CD4-positive, alpha-beta T cell treated with Interleukin-10 for 1 hour (primary cell): ENCODE measurements around the gene PARP11.
A peak's percentile ranks its signal among the peaks of the same experiment; 100 is the strongest.

Experiments used
- DNase-seq: peaks from one replicate; pipeline ENCODE4 v3.0.0-alpha.2; 2020

Gene PARP11

GRCh38 chr12:3872800-3873636 lies at the start of gene PARP11:
PARP11 (minus strand) TSS chr12:3873399; CDS start chr12:3873229, 170 bp downstream.
- DNase-seq = peak; percentile 98

- DNase-seq = no peak
Observed at GRCh38 chr12:3922033-3922432, 48.8 kb upstream of the PARP11 start.

- DNase-seq = no peak
Observed at GRCh38 chr12:3921526-3921925, 48.3 kb upstream of the PARP11 start.

- no peak for DNase-seq
Observed at GRCh38 chr12:3921151-3921471, 47.9 kb upstream of the PARP11 start.

GRCh38 chr12:3920351-3921150 lies 47.4 kb upstream of the PARP11 start:
- no peak for DNase-seq

GRCh38 chr12:3913278-3913677 lies 40.1 kb upstream of the PARP11 start:
- DNase-seq = no peak

- no peak for DNase-seq
Observed at GRCh38 chr12:3912863-3913262, 39.7 kb upstream of the PARP11 start.

- DNase-seq = no peak
Observed at GRCh38 chr12:3911409-3911808, 38.2 kb upstream of the PARP11 start.

GRCh38 chr12:3905664-3906063 lies 32.5 kb upstream of the PARP11 start:
- no peak for DNase-seq

GRCh38 chr12:3904999-3905398 lies 31.8 kb upstream of the PARP11 start:
- DNase-seq = no peak

- DNase-seq = no peak
Observed at GRCh38 chr12:3902921-3903320, 29.7 kb upstream of the PARP11 start.

GRCh38 chr12:3901116-3901515 lies 27.9 kb upstream of the PARP11 start:
- DNase-seq = no peak

- DNase-seq = no peak
Observed at GRCh38 chr12:3898756-3899155, 25.6 kb upstream of the PARP11 start.

- peak; percentile 52 for DNase-seq
Observed at GRCh38 chr12:3897371-3897971, 24.3 kb upstream of the PARP11 start.

GRCh38 chr12:3896801-3897351 lies 23.7 kb upstream of the PARP11 start:
- no peak for DNase-seq

- DNase-seq = no peak
Observed at GRCh38 chr12:3896356-3896755, 23.2 kb upstream of the PARP11 start.

- DNase-seq = no peak
Observed at GRCh38 chr12:3892631-3893030, 19.4 kb upstream of the PARP11 start.

GRCh38 chr12:3891201-3891600 lies 18.0 kb upstream of the PARP11 start:
- no peak for DNase-seq

- no peak for DNase-seq
Observed at GRCh38 chr12:3888659-3889058, 15.5 kb upstream of the PARP11 start.

- DNase-seq = peak; percentile 78
Observed at GRCh38 chr12:3885277-3886094, 12.3 kb upstream of the PARP11 start.

- DNase-seq = no peak
Observed at GRCh38 chr12:3884671-3885070, 11.5 kb upstream of the PARP11 start.

GRCh38 chr12:3882896-3883564 lies 9.8 kb upstream of the PARP11 start:
- peak; percentile 47 for DNase-seq
